Breast epithelium (tissue), 3 donors: ENCODE results near the gene ABHD13.

Experiments used
- CTCF ChIP-seq, 3 donors: fragments of 450-650 bp; IDR thresholded peaks; one replicate each; pipeline ENCODE4 v1.5.1; 2016 to 2017; ENCODE audit warnings: antibody characterized with exemption in 3 of 3, mild to moderate bottlenecking in 3 of 3, moderate library complexity in 3 of 3
- POLR2A ChIP-seq: fragments of 450-650 bp; IDR thresholded peaks from one replicate; pipeline ENCODE4 v1.6.1; 2016; ENCODE audit warnings: antibody characterized with exemption, mild to moderate bottlenecking, moderate library complexity

GRCh38 chr13:108225440-108225839, 7.2 kb downstream of the ABHD13 start:
- TF ChIP-seq CTCF (IDR thresholded peaks at IDR 0.05) (no peak), POLR2A (no peak)
